A204.1 (cell line): Measurements from ENCODE around the gene EIF4G3.

Source experiments
- FAIRE-seq: peaks from 2 replicates; lab custom pipeline; 2012; peaks lifted over from hg19 to GRCh38; lab: Jason Lieb, UNC

The EIF4G3 gene

GRCh38 chr1:20988943-20989342 lies 187.8 kb downstream of the EIF4G3 start:
- FAIRE-seq, result no peak

- FAIRE-seq, result no peak
These were observed 188.6 kb downstream of the EIF4G3 start for GRCh38 chr1:20987831-20988825.

GRCh38 chr1:20983297-20983889 lies 193.3 kb downstream of the EIF4G3 start:
- FAIRE-seq, result no peak

GRCh38 chr1:20982316-20982715 lies 194.4 kb downstream of the EIF4G3 start:
- no peak for FAIRE-seq

GRCh38 chr1:20981915-20982314 lies 194.8 kb downstream of the EIF4G3 start:
- FAIRE-seq, result peak; percentile 73

- no peak for FAIRE-seq
These were observed 196.6 kb downstream of the EIF4G3 start for GRCh38 chr1:20980051-20980450.

GRCh38 chr1:20978413-20978812 lies 198.3 kb downstream of the EIF4G3 start:
- no peak for FAIRE-seq

- no peak for FAIRE-seq
These were observed 201.0 kb downstream of the EIF4G3 start for GRCh38 chr1:20975668-20976067.

- no peak for FAIRE-seq
These were observed 201.7 kb downstream of the EIF4G3 start for GRCh38 chr1:20974951-20975350.

- no peak for FAIRE-seq
These were observed 202.6 kb downstream of the EIF4G3 start for GRCh38 chr1:20974069-20974468.

- FAIRE-seq, result no peak
These were observed 203.8 kb downstream of the EIF4G3 start for GRCh38 chr1:20972855-20973254.

GRCh38 chr1:20964540-20965484 lies 211.9 kb downstream of the EIF4G3 start:
- no peak for FAIRE-seq

GRCh38 chr1:20962576-20963258 lies 214.0 kb downstream of the EIF4G3 start:
- FAIRE-seq, result no peak

- no peak for FAIRE-seq
These were observed 218.3 kb downstream of the EIF4G3 start for GRCh38 chr1:20958430-20958829.

GRCh38 chr1:20956272-20956671 lies 220.4 kb downstream of the EIF4G3 start:
- no peak for FAIRE-seq

- no peak for FAIRE-seq
These were observed 226.0 kb downstream of the EIF4G3 start for GRCh38 chr1:20950679-20951078.

GRCh38 chr1:20949871-20950590 lies 226.7 kb downstream of the EIF4G3 start:
- FAIRE-seq, result no peak

- no peak for FAIRE-seq
These were observed 228.6 kb downstream of the EIF4G3 start for GRCh38 chr1:20948101-20948500.

- no peak for FAIRE-seq
These were observed 229.3 kb downstream of the EIF4G3 start for GRCh38 chr1:20947409-20947808.

GRCh38 chr1:20936621-20937020 lies 240.1 kb downstream of the EIF4G3 start:
- FAIRE-seq, result no peak

- FAIRE-seq, result peak; percentile 14
These were observed 240.5 kb downstream of the EIF4G3 start for GRCh38 chr1:20936216-20936615.
